DOHH2 (cell line): ENCODE results near the gene LACTBL1.

Experiments used
- EZH2phosphoT487 ChIP-seq: fragments of 200-600 bp; sonication (generic); IDR thresholded peaks from 2 replicates; pipeline ENCODE4 v1.6.1; 2017; ENCODE audit warnings: borderline replicate concordance, mild to moderate bottlenecking, antibody characterized with exemption, low read length, moderate library complexity, mixed read lengths
- TF ChIP-seq, protein P1 (sequence below): fragments of 200-600 bp; sonication (generic); IDR thresholded peaks from one replicate; pipeline ENCODE4 v1.5.1; 2014; ENCODE audit warnings: antibody characterized with exemption, mild to moderate bottlenecking, low read depth, low read length; ENCODE audit not compliant: poor library complexity, severe bottlenecking

GRCh38 chr1:22918644-22919043, 54.0 kb downstream of the LACTBL1 start:
- TF ChIP-seq, protein P1, sequence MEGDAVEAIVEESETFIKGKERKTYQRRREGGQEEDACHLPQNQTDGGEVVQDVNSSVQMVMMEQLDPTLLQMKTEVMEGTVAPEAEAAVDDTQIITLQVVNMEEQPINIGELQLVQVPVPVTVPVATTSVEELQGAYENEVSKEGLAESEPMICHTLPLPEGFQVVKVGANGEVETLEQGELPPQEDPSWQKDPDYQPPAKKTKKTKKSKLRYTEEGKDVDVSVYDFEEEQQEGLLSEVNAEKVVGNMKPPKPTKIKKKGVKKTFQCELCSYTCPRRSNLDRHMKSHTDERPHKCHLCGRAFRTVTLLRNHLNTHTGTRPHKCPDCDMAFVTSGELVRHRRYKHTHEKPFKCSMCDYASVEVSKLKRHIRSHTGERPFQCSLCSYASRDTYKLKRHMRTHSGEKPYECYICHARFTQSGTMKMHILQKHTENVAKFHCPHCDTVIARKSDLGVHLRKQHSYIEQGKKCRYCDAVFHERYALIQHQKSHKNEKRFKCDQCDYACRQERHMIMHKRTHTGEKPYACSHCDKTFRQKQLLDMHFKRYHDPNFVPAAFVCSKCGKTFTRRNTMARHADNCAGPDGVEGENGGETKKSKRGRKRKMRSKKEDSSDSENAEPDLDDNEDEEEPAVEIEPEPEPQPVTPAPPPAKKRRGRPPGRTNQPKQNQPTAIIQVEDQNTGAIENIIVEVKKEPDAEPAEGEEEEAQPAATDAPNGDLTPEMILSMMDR = no peak
- TF ChIP-seq EZH2phosphoT487 = no peak
